IPS-20b (cell line): ENCODE results near the gene ZNF525.
"Not testable (repeated sequence)": the region's sequence is repeated elsewhere in the genome, so short reads cannot be mapped to it uniquely, and the experiment has no call there.

Experiments used
- H3K27ac ChIP-seq: one replicate; pipeline ENCODE4 v1.5.1; 2013; ENCODE audit warnings: low read length
- H3K27me3 ChIP-seq: 2 replicates; pipeline ENCODE4 v1.6.1; 2013; ENCODE audit warnings: mild to moderate bottlenecking, low read length, inconsistent platforms; ENCODE audit not compliant: insufficient read depth
- H3K36me3 ChIP-seq: 2 replicates; pipeline ENCODE4 v1.6.1; 2013; ENCODE audit warnings: low read depth, mild to moderate bottlenecking, inconsistent platforms, low read length, moderate library complexity; ENCODE audit not compliant: insufficient read depth
- H3K4me1 ChIP-seq: 2 replicates; pipeline ENCODE4 v1.6.1; 2013; ENCODE audit warnings: mild to moderate bottlenecking, control low read depth, inconsistent platforms, low read length, moderate library complexity; ENCODE audit not compliant: insufficient read depth
- H3K4me3 ChIP-seq: 2 replicates; pipeline ENCODE4 v1.5.1; 2013; ENCODE audit warnings: mild to moderate bottlenecking, low read length, inconsistent platforms
- H3K9ac ChIP-seq: 2 replicates; pipeline ENCODE4 v1.6.1; 2013; ENCODE audit warnings: low read depth, mild to moderate bottlenecking, inconsistent platforms, low read length, moderate library complexity
- H3K9me3 ChIP-seq: 2 replicates; pipeline ENCODE4 v1.6.1; 2013; ENCODE audit warnings: mild to moderate bottlenecking, low read depth, low read length, inconsistent platforms; ENCODE audit not compliant: insufficient read depth

The ZNF525 gene

DNA sequence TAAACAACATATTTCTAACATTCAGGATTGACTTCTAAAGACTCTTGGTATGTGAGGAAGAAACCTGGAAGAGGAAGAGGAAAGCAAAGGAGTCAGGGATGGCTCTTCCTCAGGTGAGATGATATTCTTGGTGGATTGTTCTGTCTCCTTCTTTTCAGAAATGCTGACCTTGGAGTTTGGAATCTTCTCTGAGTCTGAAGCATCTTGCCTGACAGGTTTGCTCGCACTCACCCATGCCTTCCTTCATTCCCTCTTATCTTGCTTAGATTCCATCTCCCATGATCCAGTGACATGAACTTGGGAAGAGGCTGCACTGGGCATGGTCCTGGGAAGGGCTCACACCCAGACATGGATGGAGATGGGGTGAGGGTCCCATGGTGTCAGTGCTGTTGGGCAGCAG lies 32.4 kb downstream of the ZNF525 start:
- not testable (repeated sequence) for H3K27ac ChIP-seq

DNA sequence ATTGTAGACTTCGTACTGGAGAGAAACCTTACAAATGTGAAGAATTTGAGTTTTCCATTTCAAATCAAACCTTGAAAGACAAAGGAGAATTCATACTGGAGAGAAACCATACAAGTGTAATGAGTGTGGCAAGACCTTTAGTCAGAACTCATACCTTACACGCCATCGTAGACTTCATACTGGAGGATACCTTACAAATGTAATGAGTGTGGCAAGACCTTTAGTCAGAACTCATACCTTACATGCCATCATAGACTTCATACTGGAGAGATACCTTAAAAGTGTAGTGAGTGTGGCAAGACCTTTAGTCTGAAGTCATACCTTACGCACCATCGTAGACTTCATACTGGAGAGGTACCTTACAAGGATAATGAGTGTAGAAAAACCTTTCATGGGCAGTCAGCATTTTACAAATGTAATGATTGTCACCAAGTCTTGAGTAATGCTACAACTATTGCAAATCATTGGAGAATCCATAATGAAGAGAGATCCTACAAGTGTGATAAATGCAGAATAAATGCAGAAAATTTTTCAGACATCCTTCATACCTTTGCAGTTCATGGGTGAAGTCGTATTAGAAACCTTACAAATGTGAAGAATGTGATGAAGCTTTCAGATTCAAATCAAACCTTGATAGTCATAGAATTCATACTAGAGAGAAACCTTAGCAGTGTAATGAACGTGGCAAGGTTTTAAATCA lies 44.1 kb downstream of the ZNF525 start:
- Histone ChIP-seq H3K9me3 (peaks cover 55% of the 10 kb centered on the region), H3K4me1 (no peaks in the 10 kb centered on the region), H3K4me3 (no peak overlapping the region; the same call in 1 of the 2 replicates), H3K36me3 (peaks cover 60% of the 10 kb centered on the region), H3K27ac (no peak overlapping the region), H3K27me3 (no peaks in the 10 kb centered on the region), H3K9ac (no peak overlapping the region)

More for the DNA sequence above, 32.4 kb downstream of the ZNF525 start:
- Histone ChIP-seq H3K36me3 (peaks cover 27% of the 10 kb centered on the region), H3K4me1 (peaks cover 13% of the 10 kb centered on the region; the same call in 1 of the 2 replicates)
- H3K4me3 ChIP-seq, H3K9me3 ChIP-seq, H3K9ac ChIP-seq, H3K27me3 ChIP-seq: not testable (repeated sequence)

DNA sequence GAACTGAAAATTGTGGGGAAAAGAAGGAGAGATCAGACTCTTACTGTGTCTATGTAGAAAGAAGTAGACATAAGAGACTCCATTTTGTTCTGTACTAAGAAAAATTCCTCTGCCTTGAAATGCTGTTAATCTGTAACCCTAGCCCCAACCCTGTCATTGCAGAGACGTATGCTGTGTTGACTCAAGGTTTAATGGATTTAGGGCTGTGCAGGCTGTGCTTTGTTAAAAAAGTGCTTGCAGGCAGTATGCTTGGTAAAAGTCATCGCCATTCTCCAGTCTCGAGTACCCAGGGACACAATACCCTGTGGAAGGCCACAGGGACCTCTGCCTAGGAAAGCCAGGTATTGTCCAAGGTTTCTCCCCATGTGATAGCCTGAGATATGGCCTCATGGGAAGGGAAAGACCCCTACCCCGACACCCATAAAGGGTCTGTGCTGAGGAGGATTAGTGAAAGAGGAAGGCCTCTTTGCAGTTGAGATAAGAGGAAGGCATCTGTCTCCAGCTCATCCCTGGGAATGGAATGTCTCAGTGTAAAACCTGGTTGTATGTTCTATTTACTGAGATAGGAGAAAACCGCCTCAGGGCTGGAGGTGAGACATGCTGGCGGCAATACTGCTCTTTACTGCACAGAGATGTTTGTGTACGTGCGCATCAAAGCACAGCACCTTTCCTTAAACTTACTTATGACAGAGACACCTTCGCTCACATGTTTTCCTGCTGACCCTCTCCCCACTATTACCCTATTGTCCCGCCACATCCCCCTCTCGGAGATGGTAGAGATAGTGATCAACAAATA lies 55.2 kb downstream of the ZNF525 start:
- not testable (repeated sequence) for H3K27ac ChIP-seq

DNA sequence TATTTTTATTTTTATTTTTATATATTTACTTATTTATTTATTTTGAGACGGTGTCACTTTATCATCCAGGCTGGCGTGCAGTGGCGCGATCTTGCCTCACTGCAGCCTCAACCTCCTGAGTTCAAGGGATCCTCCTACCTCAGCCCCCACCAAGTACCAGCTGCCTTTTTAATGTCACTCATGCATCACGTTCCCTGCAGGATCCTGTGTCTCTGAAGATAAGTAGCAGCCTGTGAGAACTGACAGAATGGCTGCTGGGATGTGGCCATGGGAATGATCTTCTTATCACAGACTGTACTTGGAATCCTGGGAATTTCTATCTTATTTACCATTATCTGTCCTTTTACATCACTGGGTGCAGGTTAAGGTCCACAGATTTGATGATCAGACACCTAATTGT lies 57.0 kb downstream of the ZNF525 start:
- Histone ChIP-seq H3K36me3 (no peaks in the 10 kb centered on the region), H3K4me1 (peaks cover 7% of the 10 kb centered on the region; the same call in 1 of the 2 replicates), H3K27ac (no peak overlapping the region), H3K9me3 (no peaks in the 10 kb centered on the region), H3K27me3 (no peaks in the 10 kb centered on the region), H3K9ac (no peak overlapping the region), H3K4me3 (no peak overlapping the region)

More for the DNA sequence above, 55.2 kb downstream of the ZNF525 start:
- not testable (repeated sequence) for H3K9me3 ChIP-seq, H3K4me1 ChIP-seq, H3K36me3 ChIP-seq, H3K9ac ChIP-seq, H3K27me3 ChIP-seq, H3K4me3 ChIP-seq

DNA sequence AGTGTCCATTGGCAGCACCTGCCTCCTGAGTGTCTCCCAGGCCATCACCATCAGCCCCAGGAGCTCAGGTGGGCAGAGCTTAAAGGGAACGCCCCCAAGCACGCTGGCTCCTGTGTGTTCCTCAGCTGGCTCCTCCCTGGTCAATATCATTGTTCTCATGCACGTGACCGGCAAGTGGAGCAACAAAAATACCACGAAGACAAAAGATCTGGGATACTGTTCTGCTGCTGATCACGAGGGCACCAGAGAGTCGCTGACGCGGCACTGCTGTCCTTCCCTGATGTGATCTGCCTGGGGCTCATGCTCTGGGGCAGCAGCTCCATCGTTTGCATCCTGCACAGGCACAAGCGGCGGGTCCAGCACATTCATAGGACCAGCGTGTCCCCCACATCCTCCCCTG lies 57.6 kb downstream of the ZNF525 start:
- H3K9ac ChIP-seq, H3K27ac ChIP-seq, H3K4me1 ChIP-seq, H3K27me3 ChIP-seq, H3K36me3 ChIP-seq, H3K9me3 ChIP-seq: not testable (repeated sequence)
- H3K4me3 ChIP-seq: peak overlapping the region; percentile 56; the same call in 1 of the 2 replicates

DNA sequence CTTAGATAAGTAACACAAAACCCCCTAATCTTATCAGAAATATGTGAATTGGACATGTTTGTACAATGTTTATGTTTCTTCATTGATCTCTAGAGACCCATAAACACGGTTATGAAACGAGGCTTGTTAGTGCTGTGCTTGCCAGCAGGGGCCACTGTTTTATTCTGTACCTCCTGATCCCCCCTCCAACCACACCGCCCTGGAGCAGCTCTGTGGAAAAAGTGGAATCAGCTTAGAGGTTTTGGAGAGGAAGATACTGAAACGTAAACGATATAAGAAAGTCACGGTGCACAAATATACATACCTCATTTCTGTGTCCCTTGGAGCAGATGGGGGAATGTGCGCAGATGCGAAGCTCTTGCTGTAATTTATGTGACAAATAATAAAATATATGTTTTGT lies 58.2 kb downstream of the ZNF525 start:
- not testable (repeated sequence) for H3K9ac ChIP-seq, H3K4me1 ChIP-seq, H3K9me3 ChIP-seq, H3K27me3 ChIP-seq, H3K36me3 ChIP-seq, H3K27ac ChIP-seq
- H3K4me3 ChIP-seq: peak overlapping the region; percentile 56; the same call in 1 of the 2 replicates

DNA sequence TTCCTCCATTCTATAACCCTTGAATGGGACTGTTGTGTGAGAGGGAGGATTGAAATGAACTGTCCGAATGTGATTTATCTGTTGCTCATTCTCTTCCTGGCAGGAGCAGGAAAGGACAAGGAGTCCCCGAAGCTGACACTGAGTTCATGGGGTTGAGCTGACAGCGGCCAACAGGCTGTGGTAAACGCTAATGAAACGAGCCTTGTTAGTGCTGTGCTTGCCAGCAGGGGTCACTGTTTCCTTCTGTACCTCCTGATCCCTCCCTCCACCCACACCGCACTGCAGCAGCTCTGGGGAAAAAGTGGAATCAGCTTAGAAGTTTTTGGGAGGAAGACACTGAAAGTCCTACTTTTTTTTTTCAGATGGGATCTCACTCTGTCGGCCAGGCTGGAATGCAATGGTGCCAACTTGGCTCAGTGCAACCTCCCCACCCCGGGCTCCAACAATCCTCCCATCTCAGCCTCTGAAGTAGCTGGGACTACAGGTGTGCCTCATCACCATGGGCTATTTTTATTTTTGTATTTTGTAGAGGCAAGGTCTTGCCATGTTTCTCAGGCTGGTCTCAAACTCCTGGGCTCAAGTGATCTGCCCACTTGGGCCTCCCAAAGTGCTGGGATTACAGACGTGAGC lies 59.6 kb downstream of the ZNF525 start:
- H3K9ac ChIP-seq: no peak overlapping the region
- H3K4me3 ChIP-seq: no peak overlapping the region
- no peaks in the 10 kb centered on the region for H3K27me3 ChIP-seq
- H3K4me1 ChIP-seq: peaks cover 7% of the 10 kb centered on the region; the same call in 1 of the 2 replicates
- H3K27ac ChIP-seq: no peak overlapping the region
- H3K36me3 ChIP-seq: no peaks in the 10 kb centered on the region
- no peaks in the 10 kb centered on the region for H3K9me3 ChIP-seq

DNA sequence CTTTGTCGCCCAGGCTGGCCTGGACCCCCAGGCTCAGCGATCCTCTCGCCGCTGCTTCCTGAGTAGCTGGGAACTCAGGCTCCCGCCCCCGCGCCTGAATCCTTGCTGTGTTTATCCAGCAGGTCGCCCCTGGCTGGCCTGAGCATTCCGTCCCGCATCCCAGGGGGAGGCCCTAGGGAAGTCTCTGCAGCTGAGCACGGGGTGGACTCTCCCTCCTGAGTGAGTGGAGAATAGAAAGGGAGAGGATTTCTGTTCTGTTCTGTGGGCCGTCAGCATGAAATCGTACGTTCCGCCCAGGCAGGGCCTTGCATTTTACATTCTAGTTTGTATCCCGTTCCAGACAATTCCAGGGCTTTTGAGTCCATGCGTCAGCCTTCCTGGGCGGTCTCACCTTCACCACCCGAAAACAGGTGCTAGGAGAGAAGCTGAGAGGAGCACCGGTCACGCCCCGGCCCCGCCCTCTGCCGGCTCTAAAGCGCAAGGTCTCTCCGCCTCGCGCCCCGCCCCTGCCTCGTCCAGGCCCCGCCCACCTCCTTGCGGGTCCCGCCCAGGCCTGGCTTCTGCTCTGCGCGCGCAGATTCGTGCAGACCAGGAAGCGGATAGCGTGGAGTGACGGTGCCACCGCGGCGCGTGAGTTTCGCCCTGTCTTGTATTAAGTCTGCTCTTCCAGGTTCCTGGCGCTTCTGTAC lies 66.0 kb downstream of the ZNF525 start, which contains the start of gene ZNF761:
TSS of gene ZNF761 (plus strand) at position 586 of the 689 bp plus-strand sequence. CDS start 15,285 bp downstream, outside the sequence.
- Histone ChIP-seq H3K27me3 (no peaks in the 10 kb centered on the region), H3K4me1 (0 out of 2 replicates have a peak, but pooled peaks cover 3% of the 10 kb centered on the region), H3K9me3 (no peaks in the 10 kb centered on the region), H3K27ac (peak within 1 kb of the TSS; percentile 36), H3K36me3 (peaks cover 26% of the 10 kb centered on the region), H3K9ac (peak within 1 kb of the TSS; percentile 88), H3K4me3 (peak within 1 kb of the TSS; percentile 99)

DNA sequence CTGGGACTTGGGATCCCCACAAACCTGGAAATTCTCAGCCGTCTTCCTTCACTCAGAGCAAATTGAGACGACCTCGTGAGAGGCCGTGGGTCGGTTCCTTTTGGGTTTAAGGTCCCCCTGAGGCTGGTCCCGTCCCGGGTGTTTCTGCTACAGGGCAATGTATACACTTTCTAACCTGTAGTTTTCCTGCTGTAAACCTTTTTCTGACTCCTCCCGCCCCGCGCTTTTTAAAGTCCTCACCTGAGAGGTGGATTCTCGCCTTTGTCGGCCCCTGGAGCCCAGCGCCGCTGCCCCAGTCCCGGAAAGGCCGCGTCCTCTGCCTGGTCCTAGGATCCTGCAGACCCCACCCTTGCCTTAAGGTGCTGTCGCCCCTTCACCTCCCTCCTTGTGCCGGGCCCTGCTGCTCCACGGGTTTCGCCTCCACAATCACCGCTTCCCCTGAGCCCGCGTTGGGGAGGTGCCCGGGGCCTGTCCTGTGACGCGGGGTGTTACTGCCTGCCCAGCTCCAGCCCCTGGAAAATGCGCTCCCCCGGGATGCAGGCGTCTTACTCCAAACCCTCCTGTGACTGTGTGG lies 66.7 kb downstream of the ZNF525 start:
- Histone ChIP-seq H3K27ac (no peak overlapping the region), H3K9ac (peak overlapping the region; percentile 88), H3K4me3 (peak overlapping the region; percentile 99), H3K9me3 (no peaks in the 10 kb centered on the region), H3K27me3 (no peaks in the 10 kb centered on the region), H3K4me1 (0 out of 2 replicates have a peak, but pooled peaks cover 3% of the 10 kb centered on the region), H3K36me3 (peaks cover 31% of the 10 kb centered on the region)
